LNCaP clone FGC (cell line): ENCODE results near the gene UXS1.

ENCODE experiments used
- DNase-seq: peaks from one replicate; pipeline ENCODE4 v3.0.0-alpha.2; 2011; ENCODE audit warnings: low read depth
- H3K4me3 ChIP-seq: 2 replicates; pipeline ENCODE4 v1.5.1; 2011; ENCODE audit warnings: mild to moderate bottlenecking, low read depth, low read length, control low read depth
- TF ChIP-seq, protein P1 (sequence below): IDR thresholded peaks from 2 replicates; pipeline ENCODE4 v1.5.1; 2012; ENCODE audit warnings: mild to moderate bottlenecking; ENCODE audit not compliant: control insufficient read depth, insufficient read depth; ENCODE audit errors: extremely low read depth

The UXS1 gene

DNA sequence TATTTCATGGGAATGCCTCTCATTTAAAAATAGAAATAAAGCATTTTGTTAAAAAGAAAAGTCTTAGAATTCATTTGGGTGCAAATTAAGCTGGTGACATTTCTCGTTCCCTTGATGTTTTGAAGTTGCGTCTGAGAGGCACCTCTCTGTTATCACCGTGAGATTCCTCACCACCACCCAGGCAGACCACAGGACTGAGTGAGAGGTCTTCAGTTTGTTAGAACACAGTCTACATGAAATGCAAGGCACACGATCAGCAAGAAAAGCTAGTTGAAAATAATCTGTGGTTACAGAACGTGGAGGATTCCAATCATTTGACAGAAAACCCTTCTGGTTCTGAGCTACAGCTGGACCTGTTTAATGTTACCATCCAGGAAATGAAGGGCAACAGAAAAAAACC, 116.0 kb downstream of the UXS1 start:
- H3K4me3 ChIP-seq: no peak overlapping the region
- TF ChIP-seq, protein P1, sequence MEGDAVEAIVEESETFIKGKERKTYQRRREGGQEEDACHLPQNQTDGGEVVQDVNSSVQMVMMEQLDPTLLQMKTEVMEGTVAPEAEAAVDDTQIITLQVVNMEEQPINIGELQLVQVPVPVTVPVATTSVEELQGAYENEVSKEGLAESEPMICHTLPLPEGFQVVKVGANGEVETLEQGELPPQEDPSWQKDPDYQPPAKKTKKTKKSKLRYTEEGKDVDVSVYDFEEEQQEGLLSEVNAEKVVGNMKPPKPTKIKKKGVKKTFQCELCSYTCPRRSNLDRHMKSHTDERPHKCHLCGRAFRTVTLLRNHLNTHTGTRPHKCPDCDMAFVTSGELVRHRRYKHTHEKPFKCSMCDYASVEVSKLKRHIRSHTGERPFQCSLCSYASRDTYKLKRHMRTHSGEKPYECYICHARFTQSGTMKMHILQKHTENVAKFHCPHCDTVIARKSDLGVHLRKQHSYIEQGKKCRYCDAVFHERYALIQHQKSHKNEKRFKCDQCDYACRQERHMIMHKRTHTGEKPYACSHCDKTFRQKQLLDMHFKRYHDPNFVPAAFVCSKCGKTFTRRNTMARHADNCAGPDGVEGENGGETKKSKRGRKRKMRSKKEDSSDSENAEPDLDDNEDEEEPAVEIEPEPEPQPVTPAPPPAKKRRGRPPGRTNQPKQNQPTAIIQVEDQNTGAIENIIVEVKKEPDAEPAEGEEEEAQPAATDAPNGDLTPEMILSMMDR: no peak
- DNase-seq: no peak

DNA sequence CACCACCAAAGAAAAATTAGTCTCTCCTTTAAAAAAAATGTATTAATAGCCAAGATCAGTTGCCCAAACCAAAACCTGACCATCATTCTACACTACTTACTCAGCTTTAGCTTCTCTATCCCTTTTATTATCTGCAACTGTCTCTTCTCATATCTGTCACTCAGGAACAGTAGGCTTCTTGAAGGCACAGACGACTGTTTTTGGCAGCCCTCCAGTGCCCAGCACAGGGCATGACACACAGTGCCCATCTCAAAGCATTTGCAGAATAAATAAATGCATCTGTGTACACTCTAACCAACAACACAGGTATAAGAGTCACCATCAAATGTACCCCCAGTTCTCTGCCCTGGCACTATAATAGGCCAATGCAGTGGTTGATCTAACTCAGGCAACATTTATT, 117.2 kb downstream of the UXS1 start:
- DNase-seq: no peak
- TF ChIP-seq, protein P1: no peak
- H3K4me3 ChIP-seq: no peak overlapping the region

DNA sequence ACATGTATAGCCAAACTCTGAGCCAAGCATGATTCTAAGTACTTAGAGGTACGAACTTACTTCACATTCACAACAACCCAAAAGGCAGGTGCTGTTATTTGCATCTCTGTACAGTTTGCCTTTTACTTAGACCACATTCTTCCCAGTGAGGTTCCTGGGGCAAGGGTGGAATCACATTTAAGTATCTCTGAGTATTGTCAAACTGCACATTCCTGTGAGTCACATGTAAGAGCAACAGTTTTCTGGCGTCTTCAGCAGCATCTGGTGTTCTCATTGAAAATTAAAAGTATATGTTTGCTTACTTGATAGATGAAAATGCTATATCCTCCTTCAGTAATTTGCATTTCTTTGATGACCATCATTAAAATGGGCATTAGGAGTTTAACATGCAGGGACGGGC, 119.1 kb downstream of the UXS1 start:
- TF ChIP-seq, protein P1: no peak
- DNase-seq: no peak
- no peak overlapping the region for H3K4me3 ChIP-seq

DNA sequence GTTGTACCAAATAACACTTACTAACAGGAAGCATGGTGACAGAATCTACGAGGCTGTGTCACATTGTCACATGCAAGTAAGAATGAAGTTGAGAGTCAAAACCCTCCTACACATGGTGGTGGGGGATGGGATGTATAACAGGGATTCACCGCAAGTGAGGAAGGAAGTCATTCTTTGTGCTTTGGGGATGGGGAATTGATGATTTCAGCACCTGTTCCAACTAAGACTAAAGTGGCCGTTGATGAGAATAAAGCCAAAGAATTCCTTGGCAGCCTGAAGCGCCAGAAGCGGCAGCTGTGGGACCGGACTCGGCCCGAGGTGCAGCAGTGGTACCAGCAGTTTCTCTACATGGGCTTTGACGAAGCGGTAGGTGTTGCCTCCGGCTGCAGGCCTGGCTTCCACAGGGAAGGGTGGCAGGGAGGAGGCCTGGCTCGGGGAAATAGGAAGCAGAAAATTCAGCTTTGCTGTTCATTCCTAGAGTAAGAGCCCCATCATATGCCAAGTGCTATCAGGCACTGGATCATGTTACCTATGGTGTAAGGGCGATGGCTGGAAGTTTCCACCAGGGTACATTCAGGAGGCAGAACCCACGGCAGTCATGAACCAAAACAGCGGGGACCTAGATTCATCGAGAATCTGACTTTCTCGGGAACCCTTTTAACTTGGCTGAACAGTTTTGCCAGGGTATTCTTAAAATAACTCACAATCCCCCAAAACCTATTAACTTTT, 120.3 kb downstream of the UXS1 start:
- DNase-seq: no peak
- TF ChIP-seq, protein P1: no peak
- no peak overlapping the region for H3K4me3 ChIP-seq

DNA sequence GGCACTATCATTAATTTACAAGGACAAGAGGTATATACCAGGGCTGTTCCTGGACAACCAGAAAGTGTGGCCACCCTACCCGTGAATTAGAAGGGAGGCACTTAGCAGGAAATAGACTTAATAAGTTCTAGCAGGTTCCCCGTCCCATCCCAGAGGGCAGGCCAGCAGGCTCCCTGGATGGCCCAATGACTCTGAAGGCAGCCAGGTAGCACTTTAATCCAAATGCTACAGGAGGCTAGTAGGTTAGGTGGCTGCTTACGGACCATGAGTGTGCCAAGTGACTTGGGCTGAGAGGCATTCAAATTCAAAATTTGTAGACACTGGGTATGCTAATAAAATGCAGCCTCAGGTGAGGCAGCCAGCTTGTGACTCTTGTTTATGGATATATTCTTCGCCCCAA, 123.9 kb downstream of the UXS1 start:
- TF ChIP-seq, protein P1: no peak
- DNase-seq: no peak
- H3K4me3 ChIP-seq: no peak overlapping the region

DNA sequence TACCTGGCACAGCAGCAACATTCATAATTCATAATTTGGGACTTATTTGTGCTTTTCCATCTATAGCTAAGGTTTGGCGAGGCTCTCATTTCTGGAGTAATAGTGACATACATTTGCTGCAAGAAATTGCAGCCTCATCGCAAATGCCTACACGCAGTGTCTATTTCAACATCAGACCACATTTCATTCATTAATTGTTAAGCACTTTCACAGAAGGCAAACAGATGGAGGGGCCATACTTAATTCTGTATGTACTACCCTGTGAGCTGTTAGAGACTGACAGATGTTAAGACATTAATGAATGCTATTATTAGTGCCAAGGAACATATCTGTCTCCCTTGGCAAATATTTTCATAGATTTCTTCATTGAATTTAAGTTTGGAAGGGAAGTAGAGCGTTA, 125.7 kb downstream of the UXS1 start:
- no peak overlapping the region for H3K4me3 ChIP-seq
- DNase-seq: no peak
- TF ChIP-seq, protein P1: no peak
